Testis (tissue), 3 donors: ENCODE measurements around the gene GPATCH8. TPM values are rescaled to one million over a fixed set of nuclear protein-coding genes. Genes with fewer than 3 reads are reported as not detected.

Source experiments
- DNase-seq: peaks from one replicate; pipeline ENCODE4 v3.0.0-alpha.2; 2019
- H3K27ac ChIP-seq, 2 donors: fragments of 200-600 bp; sonication (generic); one replicate each; pipeline ENCODE4 v1.5.1; 2019
- H3K27me3 ChIP-seq: fragments of 200-600 bp; sonication (generic); one replicate; pipeline ENCODE4 v1.5.1; 2019
- H3K36me3 ChIP-seq: fragments of 200-600 bp; sonication (generic); one replicate; pipeline ENCODE4 v1.5.1; 2017; ENCODE audit warnings: low read depth; ENCODE audit errors: missing control alignments
- H3K4me1 ChIP-seq: fragments of 200-600 bp; sonication (generic); one replicate; pipeline ENCODE4 v1.5.1; 2019
- H3K4me3 ChIP-seq, 2 donors: fragments of 200-600 bp; sonication (generic); one replicate each; pipeline ENCODE4 v1.5.1; 2017 to 2019
- H3K9me3 ChIP-seq: fragments of 200-600 bp; sonication (generic); one replicate; pipeline ENCODE4 v1.5.1; 2017
- POLR2A ChIP-seq: fragments of 450-650 bp; IDR thresholded peaks from one replicate; pipeline ENCODE4 v1.6.1; 2017; ENCODE audit warnings: antibody characterized with exemption, mild to moderate bottlenecking, moderate library complexity
- WGBS, 2 donors: methylation state at CpG; one replicate each; pipeline ENCODE4 v1.1.5; 2018; 5-methylcytosine and 5-hydroxymethylcytosine counted together
- intact Hi-C: fragments of 100-400 bp; cut with DNase I; formaldehyde crosslinking; loops from one replicate; pipeline ENCODE4 v1.15.1; 2023; ENCODE audit warnings: low total_unique reads
- polyA plus RNA-seq: library from polyadenylated mRNA; stranded (reverse); fragments of 350-450 nt; fragmentation: Illumina TruSeq; extraction: RNeasy Lipid Tissue Mini Kit (QIAGEN cat#74804); gene quantifications from one replicate; pipeline ENCODE4 v1.2.3, GENCODE V29; 2014; ENCODE audit warnings: low read depth, low replicate concordance; ENCODE audit not compliant: insufficient read depth
- total RNA-seq, 2 donors: library from RNA; depleted of rRNA; stranded (reverse); fragments of >200 nt; gene quantifications; one replicate each; pipeline ENCODE4 v1.2.3, GENCODE V29; 2016
- TF ChIP-seq, protein P1 (sequence below), 3 experiments: fragments of 450-650 bp in 2 of 3; fragments of 200-600 bp in 1 of 3; sonication (generic) in 1 of 3; IDR thresholded peaks; one replicate each; pipeline ENCODE4 v1.5.1; 2016 to 2019; ENCODE audit warnings: antibody characterized with exemption in 3 of 3, mild to moderate bottlenecking in 2 of 3, moderate library complexity in 1 of 3

Gene GPATCH8
- total and polyA plus RNA-seq, 3 donors from 2014 or later: 32.8 to 70.0 (median 69.2) TPM

DNA sequence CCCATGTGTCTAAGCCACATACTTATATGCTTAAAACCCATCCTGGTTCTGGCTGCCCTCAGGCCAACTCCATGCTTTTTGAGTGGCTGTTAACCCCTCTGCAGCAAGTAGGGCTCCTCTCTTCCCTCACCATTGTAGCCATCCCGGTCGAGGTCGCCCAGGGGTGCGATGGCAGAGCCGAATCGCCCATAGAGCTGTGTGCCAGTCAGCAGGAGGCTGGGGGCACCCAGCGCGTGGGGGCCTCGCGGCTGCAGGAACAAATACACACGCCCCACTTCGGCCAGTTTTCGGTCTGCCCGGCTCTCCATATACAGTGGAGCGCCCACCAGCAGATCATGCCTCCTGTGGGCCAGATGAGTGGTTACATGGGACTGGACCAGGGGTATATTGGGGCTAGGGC lies 119.8 kb downstream of the GPATCH8 start:
- intact Hi-C loops: no loop called here
- 76 to 87% methylated on average over 10 to 15 of the region's 15 CpGs for WGBS, 2 donors
- DNase-seq: no peak

DNA sequence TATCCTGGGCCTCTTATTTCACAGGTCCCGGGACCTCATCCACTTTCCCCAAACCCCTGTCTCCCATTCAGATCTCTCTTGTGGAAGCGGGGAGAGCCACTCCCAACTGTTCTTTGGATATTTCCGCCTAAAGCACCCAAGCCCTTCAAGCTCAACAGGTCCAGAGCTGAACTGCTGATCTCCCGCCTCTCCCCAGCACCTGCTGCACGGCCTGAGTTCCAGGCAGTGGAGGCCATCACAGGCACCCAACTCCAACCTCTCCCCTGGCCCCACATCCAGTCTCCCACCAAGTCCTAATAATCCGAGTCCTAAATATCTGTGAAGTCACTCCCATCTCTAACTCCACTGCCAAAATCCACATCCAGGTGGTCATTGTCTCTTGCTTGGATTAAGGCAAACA lies 120.3 kb downstream of the GPATCH8 start:
- Histone ChIP-seq H3K36me3 (no peaks in the 10 kb centered on the region), H3K9me3 (no peaks in the 10 kb centered on the region), H3K27me3 (no peaks in the 10 kb centered on the region), H3K4me1 (peaks cover 7% of the 10 kb centered on the region), H3K27ac (no peak overlapping the region), H3K4me3 (no peak overlapping the region)
- DNase-seq: no peak
- intact Hi-C loops: no loop called here
- no peak for TF ChIP-seq POLR2A
- TF ChIP-seq, protein P1, sequence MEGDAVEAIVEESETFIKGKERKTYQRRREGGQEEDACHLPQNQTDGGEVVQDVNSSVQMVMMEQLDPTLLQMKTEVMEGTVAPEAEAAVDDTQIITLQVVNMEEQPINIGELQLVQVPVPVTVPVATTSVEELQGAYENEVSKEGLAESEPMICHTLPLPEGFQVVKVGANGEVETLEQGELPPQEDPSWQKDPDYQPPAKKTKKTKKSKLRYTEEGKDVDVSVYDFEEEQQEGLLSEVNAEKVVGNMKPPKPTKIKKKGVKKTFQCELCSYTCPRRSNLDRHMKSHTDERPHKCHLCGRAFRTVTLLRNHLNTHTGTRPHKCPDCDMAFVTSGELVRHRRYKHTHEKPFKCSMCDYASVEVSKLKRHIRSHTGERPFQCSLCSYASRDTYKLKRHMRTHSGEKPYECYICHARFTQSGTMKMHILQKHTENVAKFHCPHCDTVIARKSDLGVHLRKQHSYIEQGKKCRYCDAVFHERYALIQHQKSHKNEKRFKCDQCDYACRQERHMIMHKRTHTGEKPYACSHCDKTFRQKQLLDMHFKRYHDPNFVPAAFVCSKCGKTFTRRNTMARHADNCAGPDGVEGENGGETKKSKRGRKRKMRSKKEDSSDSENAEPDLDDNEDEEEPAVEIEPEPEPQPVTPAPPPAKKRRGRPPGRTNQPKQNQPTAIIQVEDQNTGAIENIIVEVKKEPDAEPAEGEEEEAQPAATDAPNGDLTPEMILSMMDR (IDR thresholded peaks at IDR 0.05): no peak
- WGBS, 2 donors: 94 to 95% methylated on average over 6 of the region's 6 CpGs

More for the DNA sequence above, 119.8 kb downstream of the GPATCH8 start:
- TF ChIP-seq, protein P1 (IDR thresholded peaks at IDR 0.05): no peak
- no peak for TF ChIP-seq POLR2A
- H3K36me3 ChIP-seq: no peaks in the 10 kb centered on the region
- peaks cover 7% of the 10 kb centered on the region for H3K4me1 ChIP-seq
- H3K9me3 ChIP-seq: no peaks in the 10 kb centered on the region
- no peak overlapping the region for H3K27ac ChIP-seq
- no peak overlapping the region for H3K4me3 ChIP-seq
- no peaks in the 10 kb centered on the region for H3K27me3 ChIP-seq

DNA sequence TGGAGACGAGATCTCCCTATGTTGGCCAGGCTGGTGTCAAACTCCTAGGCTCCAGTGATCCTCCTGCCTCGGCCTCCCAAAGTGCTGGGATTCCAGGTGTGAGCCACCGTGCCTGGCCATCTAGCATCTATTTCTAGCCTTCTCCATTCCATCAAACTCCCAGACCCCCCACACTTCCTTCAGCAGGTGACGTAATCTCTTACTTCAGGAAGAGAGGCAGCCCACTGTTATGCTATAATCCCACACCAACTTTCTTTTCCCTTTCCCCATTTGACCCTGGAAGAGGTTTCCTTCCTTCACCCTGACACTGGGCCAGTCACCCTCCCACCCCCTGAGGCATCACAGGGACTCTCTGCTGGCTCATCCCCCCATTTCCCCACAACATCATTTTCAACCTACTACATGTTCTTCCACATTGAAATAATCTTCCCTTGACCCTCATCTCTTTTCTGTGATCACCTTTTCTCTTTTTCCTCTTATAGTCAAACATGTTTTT lies 121.3 kb downstream of the GPATCH8 start:
- intact Hi-C loops: no loop called here
- no peaks in the 10 kb centered on the region for H3K9me3 ChIP-seq
- WGBS, 2 donors: 87 to 91% methylated on average over 4 of the region's 4 CpGs

DNA sequence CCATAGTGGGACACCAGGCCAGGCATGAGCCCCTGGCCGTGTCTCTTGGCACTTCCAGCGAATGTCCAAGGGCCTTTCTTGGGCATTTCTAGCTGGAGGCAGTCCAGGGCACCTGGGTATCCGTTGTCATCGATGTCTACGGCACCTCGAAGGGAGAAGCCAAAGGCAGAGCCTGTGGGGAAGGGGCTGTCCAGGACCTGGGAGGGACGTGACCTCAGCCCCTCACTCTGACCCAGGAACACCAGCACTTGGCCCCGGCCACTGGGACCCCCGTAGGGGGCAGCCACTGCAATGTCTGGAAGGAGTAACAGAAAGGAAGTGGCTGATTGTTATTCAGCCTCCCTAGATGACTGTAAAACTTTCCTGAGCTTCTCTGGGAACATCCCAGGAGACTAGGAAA lies 122.4 kb downstream of the GPATCH8 start:
- intact Hi-C loops: no loop called here
- 74 to 91% methylated on average over 4 to 9 of the region's 9 CpGs for WGBS, 2 donors

More for the DNA sequence above, 121.3 kb downstream of the GPATCH8 start:
- TF ChIP-seq POLR2A: no peak
- TF ChIP-seq, protein P1 (IDR thresholded peaks at IDR 0.05): no peak
- Histone ChIP-seq H3K27me3 (no peaks in the 10 kb centered on the region), H3K4me1 (peaks cover 7% of the 10 kb centered on the region), H3K27ac (no peak overlapping the region), H3K36me3 (no peaks in the 10 kb centered on the region), H3K4me3 (no peak overlapping the region)
- DNase-seq: no peak

More for the DNA sequence above, 122.4 kb downstream of the GPATCH8 start:
- Histone ChIP-seq H3K9me3 (no peaks in the 10 kb centered on the region), H3K36me3 (no peaks in the 10 kb centered on the region), H3K27ac (no peak overlapping the region), H3K4me1 (peaks cover 16% of the 10 kb centered on the region), H3K4me3 (no peak overlapping the region), H3K27me3 (no peaks in the 10 kb centered on the region)
- no peak for TF ChIP-seq POLR2A
- TF ChIP-seq, protein P1 (IDR thresholded peaks at IDR 0.05): no peak
- no peak for DNase-seq
